ENCODE results near the gene DAB1. TPM values are rescaled to one million over a fixed set of nuclear protein-coding genes. Genes with fewer than 3 reads are reported as not detected.

Gene DAB1
- total RNA-seq, 1 experiment from 2014 or later, result not detected

DNA sequence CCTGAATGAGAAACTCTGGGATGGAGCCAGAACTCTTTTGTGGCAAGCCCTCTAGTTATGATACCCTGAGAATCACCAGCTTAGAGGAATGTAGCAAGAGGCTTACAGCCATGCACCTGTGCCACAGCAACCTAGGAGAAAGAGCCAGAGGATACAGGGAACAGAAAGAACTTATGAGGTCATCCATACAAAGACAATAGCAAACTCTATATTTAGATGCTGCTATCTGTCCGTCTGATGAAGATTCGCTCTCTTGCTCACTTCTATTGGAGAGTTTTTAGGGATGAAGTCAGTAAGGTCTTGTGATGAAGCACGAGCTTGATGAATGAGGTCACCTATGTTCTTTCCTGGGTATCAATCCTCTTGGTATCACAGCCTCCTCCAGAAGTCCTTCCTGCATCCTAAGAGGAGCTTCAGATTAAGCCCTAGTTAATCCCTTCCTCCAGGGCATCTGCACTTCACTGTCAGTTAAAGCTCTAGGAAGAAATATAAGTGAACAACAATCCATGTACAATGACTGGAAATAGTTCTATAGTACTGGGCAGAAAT lies 185.6 kb downstream of the DAB1 start (continued):
- TF ChIP-seq POLR2A (IDR thresholded peaks at IDR 0.05; ENCODE audit: borderline replicate concordance, extremely low read depth, insufficient read depth, insufficient read length), result no peak
- no peak for TF ChIP-seq ZNF274 (IDR thresholded peaks at IDR 0.05; ENCODE audit: low read depth, low read length)
- no peak for TF ChIP-seq SIN3A (IDR thresholded peaks at IDR 0.05; ENCODE audit: low read depth)

DNA sequence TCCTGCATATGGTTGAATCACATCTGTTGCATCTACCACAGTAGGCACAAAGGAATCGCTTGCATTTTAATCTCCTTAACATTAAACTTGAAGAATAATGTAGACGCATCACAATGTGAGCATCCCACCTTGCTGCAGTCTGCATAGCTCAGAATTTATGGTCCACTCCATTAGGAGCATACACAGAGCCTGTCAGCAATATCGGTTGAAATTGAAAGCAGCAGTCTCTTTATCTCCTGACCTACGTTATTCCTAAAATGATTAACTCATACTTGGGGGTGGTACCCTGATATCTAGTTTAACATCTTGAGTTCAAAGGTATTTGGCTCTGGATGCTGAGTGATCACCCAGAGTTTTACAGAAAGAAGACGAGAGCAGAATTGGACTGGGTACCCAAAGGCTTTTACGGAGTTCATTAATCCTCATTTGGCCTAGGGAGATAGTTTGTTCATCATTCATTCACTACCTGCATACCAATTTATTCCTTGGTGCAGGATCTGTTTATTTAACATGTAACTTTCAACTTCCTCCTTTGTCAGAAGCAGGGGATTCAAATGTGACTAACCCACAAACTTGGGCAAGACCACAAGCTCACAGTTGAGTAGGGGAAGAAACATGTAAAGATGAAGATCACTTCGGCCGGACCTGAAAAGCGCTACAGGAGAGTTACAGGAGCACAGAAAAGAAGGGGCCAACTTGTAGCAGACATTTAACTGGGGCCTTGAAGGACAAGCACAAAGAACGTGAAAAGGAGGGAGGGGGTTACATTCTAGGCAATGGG lies 187.9 kb downstream of the DAB1 start:
- CTCF ChIA-PET, result no interaction called here
- no peak overlapping the region for H3K27ac ChIP-seq (ENCODE audit: low read depth, low read length)
- no peaks in the 10 kb centered on the region for H3K36me3 ChIP-seq (ENCODE audit: control insufficient read depth in 1 of 2, insufficient read depth in 2 of 2, low read length in 2 of 2)
- intact Hi-C loops (cut with micrococcal nuclease), result no loop called here
- H3K4me3 ChIP-seq (replicated peaks in 1 of 2; ENCODE audit: low read depth in 1 of 2, low read length in 2 of 2), result no peak overlapping the region
- no peak overlapping the region for H3K9ac ChIP-seq (ENCODE audit: low read length)
- POLR2A ChIA-PET, result no interaction called here
- no peak for ATAC-seq
- H3K9me2 ChIP-seq (ENCODE audit: insufficient read depth), result no peaks in the 10 kb centered on the region
- no peaks in the 10 kb centered on the region for H3K27me3 ChIP-seq (ENCODE audit: insufficient read depth, low read length)
- RAD21 ChIA-PET (ENCODE audit: low non-redundant PET in 1 of 2, low total read pairs in 2 of 2, uncharacterized antibody in 2 of 2, unreplicated experiment in 2 of 2), result no interaction called here
- no peak for DNase-seq (ENCODE audit: low read depth, low spot score)
- no peaks in the 10 kb centered on the region for H4K20me1 ChIP-seq (ENCODE audit: insufficient read depth)
- H3K79me2 ChIP-seq (ENCODE audit: insufficient read depth, low read length), result no peaks in the 10 kb centered on the region
- H3K4me1 ChIP-seq (ENCODE audit: control insufficient read depth in 1 of 2, insufficient read depth in 2 of 2, low read length in 2 of 2), result no peaks in the 10 kb centered on the region
- H2AFZ ChIP-seq (ENCODE audit: low read depth, low read length, poor library complexity, severe bottlenecking), result no peak overlapping the region
- no peak overlapping the region for H3K4me2 ChIP-seq (ENCODE audit: low read length)
- no peaks in the 10 kb centered on the region for H3K9me3 ChIP-seq (ENCODE audit: control insufficient read depth in 1 of 2, insufficient read depth in 1 of 2, low read depth in 1 of 2, low read length in 2 of 2)
- BruUV-seq (replicated peaks), result no TSS peak
- TF ChIP-seq CEBPB (IDR thresholded peaks at IDR 0.05; ENCODE audit: low read depth) (no peak), ZNF274 (IDR thresholded peaks at IDR 0.05; ENCODE audit: low read depth, low read length) (no peak), TCF7L2 (IDR thresholded peaks at IDR 0.05; ENCODE audit: borderline replicate concordance, extremely low read depth, insufficient read depth, insufficient read length) (no peak), RAD21 (IDR thresholded peaks at IDR 0.05; ENCODE audit: low read depth) (no peak), SIN3A (IDR thresholded peaks at IDR 0.05; ENCODE audit: low read depth) (no peak), EZH2phosphoT487 (IDR thresholded peaks at IDR 0.05; ENCODE audit: borderline replicate concordance) (no peak), SP1 (IDR thresholded peaks at IDR 0.05; ENCODE audit: low read depth) (no peak), YY1 (IDR thresholded peaks at IDR 0.05; ENCODE audit: extremely low read depth, insufficient replicate concordance, low read depth, low read length) (no peak), EGR1 (IDR thresholded peaks at IDR 0.05; ENCODE audit: low read depth) (no peak), CBX3 (IDR thresholded peaks at IDR 0.05; ENCODE audit: low read depth) (no peak), JUND (IDR thresholded peaks at IDR 0.05) (no peak), EZH2 (IDR thresholded peaks at IDR 0.05) (no peak), ELF1 (IDR thresholded peaks at IDR 0.05; ENCODE audit: borderline replicate concordance, low read depth) (no peak)
- TF ChIP-seq, protein P1, sequence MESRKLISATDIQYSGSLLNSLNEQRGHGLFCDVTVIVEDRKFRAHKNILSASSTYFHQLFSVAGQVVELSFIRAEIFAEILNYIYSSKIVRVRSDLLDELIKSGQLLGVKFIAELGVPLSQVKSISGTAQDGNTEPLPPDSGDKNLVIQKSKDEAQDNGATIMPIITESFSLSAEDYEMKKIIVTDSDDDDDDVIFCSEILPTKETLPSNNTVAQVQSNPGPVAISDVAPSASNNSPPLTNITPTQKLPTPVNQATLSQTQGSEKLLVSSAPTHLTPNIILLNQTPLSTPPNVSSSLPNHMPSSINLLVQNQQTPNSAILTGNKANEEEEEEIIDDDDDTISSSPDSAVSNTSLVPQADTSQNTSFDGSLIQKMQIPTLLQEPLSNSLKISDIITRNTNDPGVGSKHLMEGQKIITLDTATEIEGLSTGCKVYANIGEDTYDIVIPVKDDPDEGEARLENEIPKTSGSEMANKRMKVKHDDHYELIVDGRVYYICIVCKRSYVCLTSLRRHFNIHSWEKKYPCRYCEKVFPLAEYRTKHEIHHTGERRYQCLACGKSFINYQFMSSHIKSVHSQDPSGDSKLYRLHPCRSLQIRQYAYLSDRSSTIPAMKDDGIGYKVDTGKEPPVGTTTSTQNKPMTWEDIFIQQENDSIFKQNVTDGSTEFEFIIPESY (IDR thresholded peaks at IDR 0.05; ENCODE audit: extremely low read depth, insufficient replicate concordance, low read length), result no peak
- TF ChIP-seq, protein P2, sequence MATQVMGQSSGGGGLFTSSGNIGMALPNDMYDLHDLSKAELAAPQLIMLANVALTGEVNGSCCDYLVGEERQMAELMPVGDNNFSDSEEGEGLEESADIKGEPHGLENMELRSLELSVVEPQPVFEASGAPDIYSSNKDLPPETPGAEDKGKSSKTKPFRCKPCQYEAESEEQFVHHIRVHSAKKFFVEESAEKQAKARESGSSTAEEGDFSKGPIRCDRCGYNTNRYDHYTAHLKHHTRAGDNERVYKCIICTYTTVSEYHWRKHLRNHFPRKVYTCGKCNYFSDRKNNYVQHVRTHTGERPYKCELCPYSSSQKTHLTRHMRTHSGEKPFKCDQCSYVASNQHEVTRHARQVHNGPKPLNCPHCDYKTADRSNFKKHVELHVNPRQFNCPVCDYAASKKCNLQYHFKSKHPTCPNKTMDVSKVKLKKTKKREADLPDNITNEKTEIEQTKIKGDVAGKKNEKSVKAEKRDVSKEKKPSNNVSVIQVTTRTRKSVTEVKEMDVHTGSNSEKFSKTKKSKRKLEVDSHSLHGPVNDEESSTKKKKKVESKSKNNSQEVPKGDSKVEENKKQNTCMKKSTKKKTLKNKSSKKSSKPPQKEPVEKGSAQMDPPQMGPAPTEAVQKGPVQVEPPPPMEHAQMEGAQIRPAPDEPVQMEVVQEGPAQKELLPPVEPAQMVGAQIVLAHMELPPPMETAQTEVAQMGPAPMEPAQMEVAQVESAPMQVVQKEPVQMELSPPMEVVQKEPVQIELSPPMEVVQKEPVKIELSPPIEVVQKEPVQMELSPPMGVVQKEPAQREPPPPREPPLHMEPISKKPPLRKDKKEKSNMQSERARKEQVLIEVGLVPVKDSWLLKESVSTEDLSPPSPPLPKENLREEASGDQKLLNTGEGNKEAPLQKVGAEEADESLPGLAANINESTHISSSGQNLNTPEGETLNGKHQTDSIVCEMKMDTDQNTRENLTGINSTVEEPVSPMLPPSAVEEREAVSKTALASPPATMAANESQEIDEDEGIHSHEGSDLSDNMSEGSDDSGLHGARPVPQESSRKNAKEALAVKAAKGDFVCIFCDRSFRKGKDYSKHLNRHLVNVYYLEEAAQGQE (IDR thresholded peaks at IDR 0.05; ENCODE audit: low read depth), result no peak

Data from HCT116 (cell line).